GM12872 (cell line): Measurements from ENCODE around the gene RPL31.

Source experiments
- TF ChIP-seq, protein P1 (sequence below): IDR thresholded peaks from 3 replicates; pipeline ENCODE4 v1.5.1; 2011; ENCODE audit warnings: low read depth, mild to moderate bottlenecking, low read length, moderate library complexity; ENCODE audit not compliant: insufficient read depth

The RPL31 gene

DNA sequence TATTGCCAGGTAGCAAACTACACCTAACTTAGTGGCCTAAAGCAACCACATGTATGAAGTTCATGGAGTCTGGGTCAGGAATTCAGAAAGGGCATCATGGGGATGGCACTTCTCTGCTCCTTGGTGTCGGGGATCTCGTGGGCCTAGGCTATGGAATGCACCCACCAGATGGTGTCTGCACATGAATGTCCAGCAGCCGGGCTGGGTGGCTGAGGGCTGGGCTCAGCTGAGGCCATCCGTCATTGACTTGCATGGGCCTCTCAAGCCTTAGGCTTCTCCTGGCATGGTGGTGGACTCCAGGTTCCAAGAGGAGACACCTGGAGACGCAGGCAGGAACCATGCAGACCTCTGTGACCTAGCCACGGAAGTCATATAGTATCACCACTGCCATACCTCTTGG, 26.0 kb upstream of the RPL31 start:
- TF ChIP-seq, protein P1, sequence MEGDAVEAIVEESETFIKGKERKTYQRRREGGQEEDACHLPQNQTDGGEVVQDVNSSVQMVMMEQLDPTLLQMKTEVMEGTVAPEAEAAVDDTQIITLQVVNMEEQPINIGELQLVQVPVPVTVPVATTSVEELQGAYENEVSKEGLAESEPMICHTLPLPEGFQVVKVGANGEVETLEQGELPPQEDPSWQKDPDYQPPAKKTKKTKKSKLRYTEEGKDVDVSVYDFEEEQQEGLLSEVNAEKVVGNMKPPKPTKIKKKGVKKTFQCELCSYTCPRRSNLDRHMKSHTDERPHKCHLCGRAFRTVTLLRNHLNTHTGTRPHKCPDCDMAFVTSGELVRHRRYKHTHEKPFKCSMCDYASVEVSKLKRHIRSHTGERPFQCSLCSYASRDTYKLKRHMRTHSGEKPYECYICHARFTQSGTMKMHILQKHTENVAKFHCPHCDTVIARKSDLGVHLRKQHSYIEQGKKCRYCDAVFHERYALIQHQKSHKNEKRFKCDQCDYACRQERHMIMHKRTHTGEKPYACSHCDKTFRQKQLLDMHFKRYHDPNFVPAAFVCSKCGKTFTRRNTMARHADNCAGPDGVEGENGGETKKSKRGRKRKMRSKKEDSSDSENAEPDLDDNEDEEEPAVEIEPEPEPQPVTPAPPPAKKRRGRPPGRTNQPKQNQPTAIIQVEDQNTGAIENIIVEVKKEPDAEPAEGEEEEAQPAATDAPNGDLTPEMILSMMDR = no peak

DNA sequence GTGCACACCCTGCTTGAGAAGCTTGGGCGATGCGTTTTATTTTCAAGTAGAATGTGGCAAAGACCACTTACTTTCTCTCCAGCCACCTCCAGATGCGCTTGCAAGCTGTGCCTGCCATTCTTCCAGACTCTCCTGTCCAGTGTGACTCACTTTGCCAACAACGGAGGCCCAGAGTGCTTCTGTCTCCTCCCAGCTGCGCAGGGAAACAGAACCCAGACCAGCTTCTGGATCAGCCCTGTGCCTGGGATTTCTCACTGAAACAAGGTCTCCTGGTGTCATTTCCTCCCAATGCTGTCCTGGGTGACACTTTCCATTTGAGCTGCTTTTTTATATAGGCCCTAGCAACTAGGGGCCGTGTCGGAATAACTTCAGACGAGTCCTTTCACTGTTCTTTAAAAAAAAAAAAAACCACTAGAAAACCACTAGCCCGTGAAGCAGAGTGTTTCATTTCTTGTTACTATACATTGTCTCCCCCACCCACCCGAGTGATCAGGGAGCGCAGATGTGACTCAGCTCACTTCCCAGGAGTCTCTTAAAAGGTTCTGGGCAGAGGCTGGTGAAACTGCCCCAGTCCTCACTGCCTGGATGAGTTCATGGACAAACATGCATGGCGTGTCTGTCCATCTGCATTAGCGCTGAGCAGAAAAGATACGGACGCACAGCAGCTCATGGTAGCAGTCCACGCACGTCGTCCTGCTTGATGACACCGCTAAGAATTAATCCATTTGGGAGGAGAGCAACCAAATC, 25.3 kb upstream of the RPL31 start:
- TF ChIP-seq, protein P1 = no peak

DNA sequence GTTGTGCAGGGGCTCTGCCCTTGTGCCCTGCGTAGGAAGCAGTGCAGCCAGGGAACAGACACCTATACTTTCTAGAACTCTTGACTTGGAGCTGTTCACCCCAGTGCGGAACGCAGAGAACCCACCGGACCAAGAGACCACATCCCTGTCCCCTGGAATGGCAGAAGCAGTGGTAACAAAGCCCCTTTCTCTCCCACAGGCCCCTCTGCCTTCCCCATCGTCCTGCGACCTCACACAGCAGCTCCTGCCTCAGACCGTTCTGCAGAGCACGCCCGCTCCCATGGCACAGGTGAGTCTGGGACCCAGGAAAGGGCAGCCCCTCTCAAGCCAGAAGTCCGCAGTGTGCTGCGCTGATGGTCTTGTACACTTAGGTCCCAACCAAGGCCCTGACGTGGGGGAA, 24.6 kb upstream of the RPL31 start:
- TF ChIP-seq, protein P1 = no peak

DNA sequence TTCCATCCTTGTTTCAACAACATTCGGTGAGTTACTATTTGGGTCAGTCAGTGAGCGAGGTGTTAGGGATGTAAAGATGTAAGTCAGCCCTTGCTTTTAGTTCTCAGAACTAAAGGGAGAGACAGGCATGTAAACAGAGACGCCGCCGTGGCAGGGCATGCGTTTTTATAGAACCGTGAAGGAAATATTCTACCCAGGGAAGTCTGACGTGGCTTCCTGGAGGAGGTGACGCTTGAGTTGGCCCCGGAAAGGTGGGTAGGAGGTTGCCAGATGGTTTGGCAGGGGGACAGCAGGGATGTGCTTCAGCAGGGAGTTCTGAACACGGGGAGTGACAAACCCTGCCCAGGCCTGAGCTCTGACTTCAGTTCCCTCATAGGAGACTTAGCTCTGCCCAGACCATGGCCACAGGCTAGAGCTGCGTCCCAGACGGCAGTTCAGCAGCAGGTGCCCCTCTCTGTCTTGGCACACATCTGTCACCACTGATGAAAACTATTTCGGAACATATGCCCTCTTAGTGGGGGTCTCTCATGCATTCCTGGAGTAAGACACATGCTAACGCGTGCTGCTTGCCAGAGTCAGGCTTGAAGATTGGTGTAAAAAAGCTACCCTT, 23.4 kb upstream of the RPL31 start:
- TF ChIP-seq, protein P1 = no peak

DNA sequence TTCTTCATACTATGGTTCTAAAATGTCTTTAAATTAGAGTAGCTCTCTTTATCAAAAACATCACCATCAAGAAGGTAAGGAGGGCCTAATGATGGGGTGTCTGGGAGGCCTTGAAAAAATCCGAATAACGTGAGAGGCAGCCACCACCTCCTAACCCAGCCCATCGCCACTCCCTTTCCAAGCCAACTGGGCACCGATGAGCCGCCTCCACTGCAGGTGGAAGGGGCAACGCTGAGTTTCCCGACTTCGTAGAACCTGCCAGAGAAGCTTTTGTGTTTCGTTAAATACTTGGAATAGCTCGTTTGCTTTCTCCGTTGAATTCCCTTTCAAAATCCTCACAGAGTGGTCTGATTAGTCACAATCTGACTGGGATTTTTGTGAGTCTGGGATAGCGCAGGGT, 22.0 kb upstream of the RPL31 start:
- TF ChIP-seq, protein P1 = no peak

DNA sequence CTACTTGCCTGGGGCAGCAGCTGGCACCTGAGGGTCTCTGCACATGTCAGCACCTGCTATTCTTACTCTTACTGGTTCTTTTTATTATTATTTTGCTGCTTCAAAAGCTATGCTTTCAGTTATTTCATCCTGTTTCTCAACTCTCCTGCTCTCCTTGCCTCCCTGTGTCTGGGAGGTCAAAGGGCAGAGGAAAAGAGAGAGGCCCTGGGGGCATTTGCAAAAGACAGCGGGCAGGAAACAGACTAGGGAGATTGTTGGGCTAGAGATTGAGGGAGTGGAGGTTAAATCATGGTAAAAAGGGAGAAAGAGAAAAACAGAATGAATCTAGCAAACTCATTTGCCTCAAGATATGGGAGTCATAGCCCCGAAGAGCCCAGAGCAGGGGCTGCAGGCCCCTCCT, 21.1 kb upstream of the RPL31 start:
- TF ChIP-seq, protein P1 = no peak

DNA sequence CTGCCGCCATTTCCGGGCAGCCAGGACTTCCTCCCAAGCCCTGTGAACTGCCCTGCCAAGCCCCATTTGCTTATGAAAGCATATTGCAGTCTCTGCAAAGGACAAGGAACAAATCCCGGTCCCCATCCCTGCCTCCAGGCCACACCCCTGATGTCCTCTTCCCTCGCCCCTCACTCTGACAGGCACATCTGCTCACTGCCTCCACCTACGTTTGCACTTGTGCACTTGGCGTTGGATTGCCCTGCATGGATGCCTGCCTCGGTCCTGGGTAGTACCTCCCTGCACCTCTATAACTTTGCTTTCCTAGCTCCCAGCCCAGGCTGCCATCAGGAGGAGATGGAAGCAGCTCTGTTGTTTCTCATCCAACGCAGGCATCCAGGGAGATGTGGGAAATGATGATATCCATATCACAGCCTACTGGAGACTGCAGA, 19.6 kb upstream of the RPL31 start:
- TF ChIP-seq, protein P1 = no peak
